HFF-Myc (cell line): Measurements from ENCODE around the gene TWIST1.

Source experiments
- DNase-seq: peaks from one replicate; pipeline ENCODE4 v3.0.0-alpha.2; 2011; ENCODE audit warnings: low read depth; ENCODE audit errors: extremely low read depth
- H3K4me3 ChIP-seq: replicated peaks from 2 replicates; pipeline ENCODE4 v1.5.1; 2011; ENCODE audit warnings: low read depth, mild to moderate bottlenecking, control low read depth, low read length
- CTCF ChIP-seq: IDR thresholded peaks from 2 replicates; pipeline ENCODE4 v1.5.1; 2012; ENCODE audit warnings: mild to moderate bottlenecking, low read depth, low read length, control low read depth; ENCODE audit errors: missing control alignments

TWIST1 gene

GRCh38 chr7:19095353-19095860 is 22.0 kb downstream of the TWIST1 start:
- DNase-seq: no peak
- no peak overlapping the region for H3K4me3 ChIP-seq
- no peak for TF ChIP-seq CTCF

GRCh38 chr7:19094598-19095352 is 22.7 kb downstream of the TWIST1 start:
- no peak for TF ChIP-seq CTCF
- no peak for DNase-seq
- no peak overlapping the region for H3K4me3 ChIP-seq

GRCh38 chr7:19094138-19094537 is 23.3 kb downstream of the TWIST1 start:
- no peak for TF ChIP-seq CTCF
- H3K4me3 ChIP-seq: no peak overlapping the region

GRCh38 chr7:19091550-19092200 is 25.8 kb downstream of the TWIST1 start:
- DNase-seq: no peak
- TF ChIP-seq CTCF: no peak
- no peak overlapping the region for H3K4me3 ChIP-seq

More at GRCh38 chr7:19094138-19094537, 23.3 kb downstream of the TWIST1 start:
- no peak for DNase-seq

- no peak overlapping the region for H3K4me3 ChIP-seq
- no peak for TF ChIP-seq CTCF
- no peak for DNase-seq
These were observed 26.9 kb downstream of the TWIST1 start for GRCh38 chr7:19090526-19090925.

GRCh38 chr7:19089797-19090196 is 27.6 kb downstream of the TWIST1 start:
- TF ChIP-seq CTCF: no peak

More at GRCh38 chr7:19089797-19090196, 27.6 kb downstream of the TWIST1 start:
- no peak overlapping the region for H3K4me3 ChIP-seq
- DNase-seq: no peak
